ENCODE results near the gene SLC4A9.
A peak's percentile ranks its signal among the peaks of the same experiment; 100 is the strongest.
"Not testable (repeated sequence)": the region's sequence is repeated elsewhere in the genome, so short reads cannot be mapped to it uniquely, and the experiment has no call there.

SLC4A9 gene

GRCh38 chr5:140339636-140340035, 20.4 kb upstream of the SLC4A9 start:
- DNase-seq, result no peak

- DNase-seq, result no peak
Observed at GRCh38 chr5:140340605-140341121, 19.3 kb upstream of the SLC4A9 start.

- no peak for DNase-seq
Observed at GRCh38 chr5:140341591-140341990, 18.4 kb upstream of the SLC4A9 start.

GRCh38 chr5:140342287-140342686, 17.7 kb upstream of the SLC4A9 start:
- no peak for DNase-seq

GRCh38 chr5:140342896-140343295, 17.1 kb upstream of the SLC4A9 start:
- no peak for DNase-seq

GRCh38 chr5:140343849-140344248, 16.1 kb upstream of the SLC4A9 start:
- not testable (repeated sequence) for DNase-seq

- no peak for DNase-seq
Observed at GRCh38 chr5:140344683-140345423, 15.1 kb upstream of the SLC4A9 start.

GRCh38 chr5:140345919-140346347, 14.1 kb upstream of the SLC4A9 start:
- DNase-seq, result peak; percentile 58

GRCh38 chr5:140346348-140347221, 13.4 kb upstream of the SLC4A9 start, which contains the start of gene HBEGF:
Gene HBEGF, minus strand, starts transcription at chr5:140346603. Its CDS starts 275 bp downstream, at chr5:140346328.
- peak; percentile 59 for DNase-seq

- DNase-seq, result no peak
Observed at GRCh38 chr5:140347360-140347759, 12.6 kb upstream of the SLC4A9 start.

- DNase-seq, result no peak
Observed at GRCh38 chr5:140348104-140348503, 11.9 kb upstream of the SLC4A9 start.

GRCh38 chr5:140349244-140349643, 10.8 kb upstream of the SLC4A9 start:
- no peak for DNase-seq

GRCh38 chr5:140351609-140352334, 8.2 kb upstream of the SLC4A9 start:
- peak; percentile 62 for DNase-seq

GRCh38 chr5:140355546-140355945, 4.4 kb upstream of the SLC4A9 start:
- DNase-seq, result no peak

- DNase-seq, result no peak
Observed at GRCh38 chr5:140356853-140357725, 2.9 kb upstream of the SLC4A9 start.

- peak; percentile 82 for DNase-seq
Observed at GRCh38 chr5:140357726-140358093, 2.3 kb upstream of the SLC4A9 start.

GRCh38 chr5:140358738-140359310, 1.2 kb upstream of the SLC4A9 start:
- DNase-seq, result peak; percentile 34

- DNase-seq, result no peak
Observed at GRCh38 chr5:140360681-140361479, 886 bp downstream of the SLC4A9 start.

- no peak for DNase-seq
Observed at GRCh38 chr5:140361901-140362300, 1.9 kb downstream of the SLC4A9 start.

GRCh38 chr5:140362311-140362710, 2.3 kb downstream of the SLC4A9 start:
- DNase-seq, result no peak
